K562 (cell line): ENCODE data around the gene COQ7. TPM values are rescaled to one million over a fixed set of nuclear protein-coding genes. Genes with fewer than 3 reads are reported as not detected.

Source experiments
- ARID2 ChIP-seq: fragments of 450-650 bp; IDR thresholded peaks from 2 replicates; pipeline ENCODE4 v1.6.1; 2017; ENCODE audit warnings: antibody characterized with exemption, mild to moderate bottlenecking
- CCNT2 ChIP-seq: IDR thresholded peaks from 2 replicates; pipeline ENCODE4 v1.6.1; 2011; ENCODE audit warnings: borderline replicate concordance, low read depth, mild to moderate bottlenecking, moderate library complexity, mixed read lengths, low read length; ENCODE audit not compliant: insufficient read length; ENCODE audit errors: extremely low read depth
- CREM ChIP-seq: IDR thresholded peaks from 2 replicates; pipeline ENCODE4 v1.6.1; 2014; ENCODE audit warnings: antibody characterized with exemption, low read depth
- CTCFL ChIP-seq: IDR thresholded peaks from 2 replicates; pipeline ENCODE4 v1.6.1; 2011; ENCODE audit warnings: borderline replicate concordance, low read depth, mild to moderate bottlenecking, moderate library complexity, low read length; ENCODE audit not compliant: insufficient read depth, poor library complexity, severe bottlenecking
- HDAC3 ChIP-seq: fragments of 450-650 bp; IDR thresholded peaks from 2 replicates; pipeline ENCODE4 v1.6.1; 2018; ENCODE audit warnings: borderline replicate concordance, mild to moderate bottlenecking, moderate library complexity; ENCODE audit not compliant: partially characterized antibody
- MTA2 ChIP-seq: fragments of 450-650 bp; IDR thresholded peaks from 2 replicates; pipeline ENCODE4 v1.6.1; 2016; ENCODE audit warnings: low read depth
- NEUROD1 ChIP-seq: fragments of 150-350 bp; IDR thresholded peaks from 2 replicates; pipeline ENCODE4 v1.6.1; 2014; ENCODE audit warnings: borderline replicate concordance, low read length, low read depth; ENCODE audit not compliant: partially characterized antibody
- NR3C1 ChIP-seq: sonication (generic); formaldehyde crosslinking; IDR thresholded peaks from 2 replicates; pipeline ENCODE4 v1.8.1; 2022; ENCODE audit warnings: missing genetic modification reagents
- OTX1 ChIP-seq: fragments of 450-650 bp; formaldehyde crosslinking; IDR thresholded peaks from 2 replicates; pipeline ENCODE4 v1.4.0; 2022; ENCODE audit warnings: mild to moderate bottlenecking
- PHF8 ChIP-seq: fragments of 200-600 bp; sonication (generic); IDR thresholded peaks from 2 replicates; pipeline ENCODE4 v1.6.1; 2012; ENCODE audit warnings: mixed run types, mild to moderate bottlenecking, inconsistent platforms, low read length, moderate library complexity, borderline replicate concordance
- PREB ChIP-seq: sonication (generic); formaldehyde crosslinking; IDR thresholded peaks from 2 replicates; pipeline ENCODE4 v1.8.1; 2023; ENCODE audit warnings: mild to moderate bottlenecking, missing genetic modification reagents
- SMARCA4 ChIP-seq: fragments of 450-650 bp; IDR thresholded peaks from 2 replicates; pipeline ENCODE4 v1.6.1; 2016
- SMC3 ChIP-seq: conservative IDR thresholded peaks from 2 replicates; pipeline ENCODE4 v1.6.1; 2011; ENCODE audit warnings: low read depth, low read length, improper control_type of control experiment; ENCODE audit not compliant: insufficient read depth
- TRIM28 ChIP-seq: fragments of 450-650 bp; IDR thresholded peaks from 2 replicates; pipeline ENCODE4 v1.6.1; 2017
- polyA plus RNA-seq, 8 experiments: library from polyadenylated mRNA; depleted of rRNA in 4 of 8; stranded (reverse) in 5 of 8; unstranded in 3 of 8; fragments of >200 nt; fragmentation: Nextera tagmentation in 2 of 8; fragmentation: Illumina TruSeq in 1 of 8; extraction: Ambion mirVana in 2 of 8; extraction: Trizol in 1 of 8; gene quantifications; 2 replicates each; pipeline versions ENCODE4 v1.2.1 to v1.2.3, GENCODE V29; 2011 to 2014; ENCODE audit warnings: inconsistent platforms in 1 of 8, missing spikeins in 1 of 8
- total RNA-seq, 7 experiments: library from RNA; depleted of rRNA in 6 of 7; stranded (reverse); fragments of >200 nt in 6 of 7; fragmentation: Illumina TruSeq in 2 of 7; extraction: Trizol in 2 of 7; gene quantifications; 2 replicates each; pipeline versions ENCODE4 v1.2.1 to v1.2.3, GENCODE V29; 2011 to 2021; ENCODE audit warnings: low replicate concordance in 1 of 7
- TF ChIP-seq, protein P1 (sequence below), 2 experiments: fragments of 450-650 bp; conservative IDR thresholded peaks; 2 replicates each; pipeline ENCODE4 v1.6.1; 2017; ENCODE audit warnings: mild to moderate bottlenecking in 2 of 2, moderate library complexity in 2 of 2
- TF ChIP-seq, protein P2 (sequence below): fragments of 200-800 bp; sonication (Bioruptor generic); IDR thresholded peaks from 2 replicates; pipeline ENCODE4 v1.6.1; 2016; ENCODE audit warnings: missing genetic modification characterization, missing compliant biosample characterization

Gene COQ7
- total and polyA plus RNA-seq, 9 of the 15 experiments (the other 6 are each of a cell fraction or from before 2014, with no cell fraction given), result 2.3 to 26.1 (median 15.2) TPM

- TF ChIP-seq NEUROD1 (peak; percentile 38), OTX1 (CRISPR knock-in tag) (0 out of 2 replicates have a peak, but pooled peaks have one; percentile 28), NR3C1 (CRISPR knock-in tag) (no peak), SMARCA4 (no peak), CTCFL (peak; percentile 13), PREB (CRISPR knock-in tag) (0 out of 2 replicates have a peak, but pooled peaks have one; percentile 48), ARID2 (peak; percentile 80), SMC3 (peak; percentile 97), PHF8 (peak; percentile 24; the same call in 1 of the 2 replicates), TRIM28 (0 out of 2 replicates have a peak, but pooled peaks have one; percentile 22), CREM (peak; percentile 20; the same call in 1 of the 2 replicates), HDAC3 (no peak), MTA2 (no peak), CCNT2 (peak; percentile 38)
- TF ChIP-seq, protein P1, sequence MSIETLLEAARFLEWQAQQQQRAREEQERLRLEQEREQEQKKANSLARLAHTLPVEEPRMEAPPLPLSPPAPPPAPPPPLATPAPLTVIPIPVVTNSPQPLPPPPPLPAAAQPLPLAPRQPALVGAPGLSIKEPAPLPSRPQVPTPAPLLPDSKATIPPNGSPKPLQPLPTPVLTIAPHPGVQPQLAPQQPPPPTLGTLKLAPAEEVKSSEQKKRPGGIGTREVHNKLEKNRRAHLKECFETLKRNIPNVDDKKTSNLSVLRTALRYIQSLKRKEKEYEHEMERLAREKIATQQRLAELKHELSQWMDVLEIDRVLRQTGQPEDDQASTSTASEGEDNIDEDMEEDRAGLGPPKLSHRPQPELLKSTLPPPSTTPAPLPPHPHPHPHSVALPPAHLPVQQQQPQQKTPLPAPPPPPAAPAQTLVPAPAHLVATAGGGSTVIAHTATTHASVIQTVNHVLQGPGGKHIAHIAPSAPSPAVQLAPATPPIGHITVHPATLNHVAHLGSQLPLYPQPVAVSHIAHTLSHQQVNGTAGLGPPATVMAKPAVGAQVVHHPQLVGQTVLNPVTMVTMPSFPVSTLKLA (conservative IDR thresholded peaks at IDR 0.05), result peak; percentile 34 to 38; a peak in 2 of 4 replicates
- TF ChIP-seq, protein P2, sequence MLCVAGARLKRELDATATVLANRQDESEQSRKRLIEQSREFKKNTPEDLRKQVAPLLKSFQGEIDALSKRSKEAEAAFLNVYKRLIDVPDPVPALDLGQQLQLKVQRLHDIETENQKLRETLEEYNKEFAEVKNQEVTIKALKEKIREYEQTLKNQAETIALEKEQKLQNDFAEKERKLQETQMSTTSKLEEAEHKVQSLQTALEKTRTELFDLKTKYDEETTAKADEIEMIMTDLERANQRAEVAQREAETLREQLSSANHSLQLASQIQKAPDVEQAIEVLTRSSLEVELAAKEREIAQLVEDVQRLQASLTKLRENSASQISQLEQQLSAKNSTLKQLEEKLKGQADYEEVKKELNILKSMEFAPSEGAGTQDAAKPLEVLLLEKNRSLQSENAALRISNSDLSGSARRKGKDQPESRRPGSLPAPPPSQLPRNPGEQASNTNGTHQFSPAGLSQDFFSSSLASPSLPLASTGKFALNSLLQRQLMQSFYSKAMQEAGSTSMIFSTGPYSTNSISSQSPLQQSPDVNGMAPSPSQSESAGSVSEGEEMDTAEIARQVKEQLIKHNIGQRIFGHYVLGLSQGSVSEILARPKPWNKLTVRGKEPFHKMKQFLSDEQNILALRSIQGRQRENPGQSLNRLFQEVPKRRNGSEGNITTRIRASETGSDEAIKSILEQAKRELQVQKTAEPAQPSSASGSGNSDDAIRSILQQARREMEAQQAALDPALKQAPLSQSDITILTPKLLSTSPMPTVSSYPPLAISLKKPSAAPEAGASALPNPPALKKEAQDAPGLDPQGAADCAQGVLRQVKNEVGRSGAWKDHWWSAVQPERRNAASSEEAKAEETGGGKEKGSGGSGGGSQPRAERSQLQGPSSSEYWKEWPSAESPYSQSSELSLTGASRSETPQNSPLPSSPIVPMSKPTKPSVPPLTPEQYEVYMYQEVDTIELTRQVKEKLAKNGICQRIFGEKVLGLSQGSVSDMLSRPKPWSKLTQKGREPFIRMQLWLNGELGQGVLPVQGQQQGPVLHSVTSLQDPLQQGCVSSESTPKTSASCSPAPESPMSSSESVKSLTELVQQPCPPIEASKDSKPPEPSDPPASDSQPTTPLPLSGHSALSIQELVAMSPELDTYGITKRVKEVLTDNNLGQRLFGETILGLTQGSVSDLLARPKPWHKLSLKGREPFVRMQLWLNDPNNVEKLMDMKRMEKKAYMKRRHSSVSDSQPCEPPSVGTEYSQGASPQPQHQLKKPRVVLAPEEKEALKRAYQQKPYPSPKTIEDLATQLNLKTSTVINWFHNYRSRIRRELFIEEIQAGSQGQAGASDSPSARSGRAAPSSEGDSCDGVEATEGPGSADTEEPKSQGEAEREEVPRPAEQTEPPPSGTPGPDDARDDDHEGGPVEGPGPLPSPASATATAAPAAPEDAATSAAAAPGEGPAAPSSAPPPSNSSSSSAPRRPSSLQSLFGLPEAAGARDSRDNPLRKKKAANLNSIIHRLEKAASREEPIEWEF (CRISPR knock-in tag), result no peak
These were observed 19.1 kb downstream of the COQ7 start (continued) for GRCh38 chr16:19086322-19087199.
